OCI-LY7 (cell line): Measurements from ENCODE around the gene TCAP. TPM values are rescaled to one million over a fixed set of nuclear protein-coding genes. Genes with fewer than 3 reads are reported as not detected.

ENCODE experiments used
- BruUV-seq: library from RNA; stranded (reverse); fragments of 400-500 nt; replicated peaks from 2 replicates; lab custom pipeline; 2021; lab: Mats Ljungman, UMichigan
- CTCF ChIA-PET: fragments of 300-600 bp; sonication (Branson Sonifier 250); formaldehyde crosslinking; loops from one replicate; lab custom pipeline; 2022; ENCODE audit warnings: antibody characterized with exemption; ENCODE audit not compliant: unreplicated experiment; lab: Charles Lee
- POLR2A ChIA-PET: fragments of 300-600 bp; sonication (Branson Sonifier 250); formaldehyde crosslinking; loops from one replicate; lab custom pipeline; 2022; ENCODE audit warnings: antibody characterized with exemption; lab: Charles Lee
- DNase-seq: peaks from one replicate; pipeline ENCODE4 v3.0.0-alpha.2; 2015; ENCODE audit warnings: low spot score
- H2AFZ ChIP-seq: fragments of 200-600 bp; sonication (generic), shearing (Covaris generic); 2 replicates; pipeline ENCODE4 v1.6.1; 2014; ENCODE audit warnings: mild to moderate bottlenecking, antibody characterized with exemption, low read length, moderate library complexity
- H3K27ac ChIP-seq: fragments of 200-600 bp; sonication (generic); 2 replicates; pipeline ENCODE4 v1.5.1; 2014; ENCODE audit warnings: mixed run types, low read depth, mild to moderate bottlenecking, moderate library complexity, low read length, inconsistent platforms; ENCODE audit not compliant: poor library complexity, severe bottlenecking
- H3K36me3 ChIP-seq: fragments of 200-600 bp; sonication (generic); 2 replicates; pipeline ENCODE4 v1.6.1; 2014; ENCODE audit warnings: mild to moderate bottlenecking, antibody characterized with exemption, low read length, moderate library complexity, mixed read lengths; ENCODE audit not compliant: insufficient read depth
- H3K4me1 ChIP-seq: fragments of 200-600 bp; sonication (generic); 2 replicates; pipeline ENCODE4 v1.5.1; 2014; ENCODE audit warnings: mild to moderate bottlenecking, low read length; ENCODE audit not compliant: insufficient read depth, poor library complexity, severe bottlenecking
- H3K4me2 ChIP-seq: fragments of 200-600 bp; sonication (generic); 2 replicates; pipeline ENCODE4 v1.6.1; 2014; ENCODE audit warnings: mild to moderate bottlenecking, low read length
- H3K4me3 ChIP-seq: fragments of 200-600 bp; sonication (generic); 2 replicates; pipeline ENCODE4 v1.5.1; 2014; ENCODE audit warnings: mild to moderate bottlenecking, low read depth, low read length; ENCODE audit not compliant: poor library complexity, severe bottlenecking
- H3K79me2 ChIP-seq: fragments of 200-600 bp; sonication (generic); 2 replicates; pipeline ENCODE4 v1.6.1; 2016; ENCODE audit warnings: low read depth, mild to moderate bottlenecking, low read length, moderate library complexity, mixed read lengths; ENCODE audit not compliant: insufficient read depth
- H3K9me2 ChIP-seq: fragments of 200-600 bp; sonication (generic); 2 replicates; pipeline ENCODE4 v1.6.1; 2016; ENCODE audit warnings: mild to moderate bottlenecking, low read length, mixed read lengths; ENCODE audit not compliant: insufficient read depth
- H3K9me3 ChIP-seq: fragments of 200-600 bp; sonication (generic); 2 replicates; pipeline ENCODE4 v1.6.1; 2014; ENCODE audit warnings: mild to moderate bottlenecking, mixed run types, low read length, mixed read lengths
- H4K20me1 ChIP-seq: fragments of 200-600 bp; sonication (generic); 2 replicates; pipeline ENCODE4 v1.6.1; 2014; ENCODE audit warnings: mild to moderate bottlenecking, antibody characterized with exemption, low read length, moderate library complexity, mixed read lengths; ENCODE audit not compliant: insufficient read depth
- EZH2phosphoT487 ChIP-seq: fragments of 200-600 bp; sonication (generic); IDR thresholded peaks from 2 replicates; pipeline ENCODE4 v1.6.1; 2018; ENCODE audit warnings: low read depth, borderline replicate concordance, mild to moderate bottlenecking, mixed run types, antibody characterized with exemption, low read length, moderate library complexity, mixed read lengths
- intact Hi-C: fragments of 100-400 bp; cut with micrococcal nuclease; formaldehyde crosslinking; loops from one replicate; pipeline ENCODE4 v1.10.0; 2022; ENCODE audit not compliant: unreplicated experiment
- total RNA-seq, 2 experiments: library from RNA; depleted of rRNA in 1 of 2; stranded (reverse); fragments of >200 nt in 1 of 2; shearing (Covaris generic) in 1 of 2; gene quantifications; 2 replicates each; pipeline ENCODE4 v1.2.3, GENCODE V29; 2014 to 2022
- TF ChIP-seq, protein P1 (sequence below): fragments of 200-600 bp; sonication (generic); conservative IDR thresholded peaks from 2 replicates; pipeline ENCODE4 v1.5.1; 2014; ENCODE audit warnings: mild to moderate bottlenecking, antibody characterized with exemption, low read length, moderate library complexity, mixed read lengths

Gene TCAP
- total RNA-seq, 2 experiments from 2014 or later: 1.5 to 2.7 TPM

DNA sequence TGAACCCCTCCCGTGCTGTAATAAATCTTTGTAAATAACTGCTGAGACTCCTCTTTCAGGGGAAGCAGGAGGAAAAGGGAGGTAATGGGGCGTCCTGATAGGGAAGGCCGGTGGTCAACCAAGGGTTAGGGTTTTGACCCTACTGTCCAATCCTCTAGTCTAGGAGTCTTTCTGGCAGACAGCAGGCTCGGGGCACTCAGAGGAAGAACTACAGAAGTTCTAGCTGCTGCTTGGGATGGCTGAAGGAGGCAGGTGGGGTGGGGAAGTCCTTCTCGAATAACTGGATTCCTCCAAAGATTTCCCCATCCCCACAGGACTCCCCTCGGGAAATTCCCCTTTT is 28.6 kb upstream of the TCAP start:
- TF ChIP-seq, protein P1, sequence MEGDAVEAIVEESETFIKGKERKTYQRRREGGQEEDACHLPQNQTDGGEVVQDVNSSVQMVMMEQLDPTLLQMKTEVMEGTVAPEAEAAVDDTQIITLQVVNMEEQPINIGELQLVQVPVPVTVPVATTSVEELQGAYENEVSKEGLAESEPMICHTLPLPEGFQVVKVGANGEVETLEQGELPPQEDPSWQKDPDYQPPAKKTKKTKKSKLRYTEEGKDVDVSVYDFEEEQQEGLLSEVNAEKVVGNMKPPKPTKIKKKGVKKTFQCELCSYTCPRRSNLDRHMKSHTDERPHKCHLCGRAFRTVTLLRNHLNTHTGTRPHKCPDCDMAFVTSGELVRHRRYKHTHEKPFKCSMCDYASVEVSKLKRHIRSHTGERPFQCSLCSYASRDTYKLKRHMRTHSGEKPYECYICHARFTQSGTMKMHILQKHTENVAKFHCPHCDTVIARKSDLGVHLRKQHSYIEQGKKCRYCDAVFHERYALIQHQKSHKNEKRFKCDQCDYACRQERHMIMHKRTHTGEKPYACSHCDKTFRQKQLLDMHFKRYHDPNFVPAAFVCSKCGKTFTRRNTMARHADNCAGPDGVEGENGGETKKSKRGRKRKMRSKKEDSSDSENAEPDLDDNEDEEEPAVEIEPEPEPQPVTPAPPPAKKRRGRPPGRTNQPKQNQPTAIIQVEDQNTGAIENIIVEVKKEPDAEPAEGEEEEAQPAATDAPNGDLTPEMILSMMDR: no peak
- TF ChIP-seq EZH2phosphoT487: no peak
- H3K36me3 ChIP-seq: no peaks in the 10 kb centered on the region
- peak overlapping the region; percentile 29; the same call in 1 of the 2 replicates for H2AFZ ChIP-seq
- POLR2A ChIA-PET: no interaction called here
- peak overlapping the region; percentile 95 for H3K4me2 ChIP-seq
- H3K9me3 ChIP-seq: no peaks in the 10 kb centered on the region
- peak overlapping the region; percentile 53 for H3K27ac ChIP-seq
- H3K79me2 ChIP-seq: peaks cover 20% of the 10 kb centered on the region
- no peak for DNase-seq
- CTCF ChIA-PET: no interaction called here
- H4K20me1 ChIP-seq: peaks cover 8% of the 10 kb centered on the region; the same call in 1 of the 2 replicates
- intact Hi-C loops: no loop called here
- peak overlapping the region; percentile 77 for H3K4me3 ChIP-seq
- TSS peak; percentile 86 for BruUV-seq
- peaks cover 38% of the 10 kb centered on the region for H3K4me1 ChIP-seq
- H3K9me2 ChIP-seq: no peaks in the 10 kb centered on the region

DNA sequence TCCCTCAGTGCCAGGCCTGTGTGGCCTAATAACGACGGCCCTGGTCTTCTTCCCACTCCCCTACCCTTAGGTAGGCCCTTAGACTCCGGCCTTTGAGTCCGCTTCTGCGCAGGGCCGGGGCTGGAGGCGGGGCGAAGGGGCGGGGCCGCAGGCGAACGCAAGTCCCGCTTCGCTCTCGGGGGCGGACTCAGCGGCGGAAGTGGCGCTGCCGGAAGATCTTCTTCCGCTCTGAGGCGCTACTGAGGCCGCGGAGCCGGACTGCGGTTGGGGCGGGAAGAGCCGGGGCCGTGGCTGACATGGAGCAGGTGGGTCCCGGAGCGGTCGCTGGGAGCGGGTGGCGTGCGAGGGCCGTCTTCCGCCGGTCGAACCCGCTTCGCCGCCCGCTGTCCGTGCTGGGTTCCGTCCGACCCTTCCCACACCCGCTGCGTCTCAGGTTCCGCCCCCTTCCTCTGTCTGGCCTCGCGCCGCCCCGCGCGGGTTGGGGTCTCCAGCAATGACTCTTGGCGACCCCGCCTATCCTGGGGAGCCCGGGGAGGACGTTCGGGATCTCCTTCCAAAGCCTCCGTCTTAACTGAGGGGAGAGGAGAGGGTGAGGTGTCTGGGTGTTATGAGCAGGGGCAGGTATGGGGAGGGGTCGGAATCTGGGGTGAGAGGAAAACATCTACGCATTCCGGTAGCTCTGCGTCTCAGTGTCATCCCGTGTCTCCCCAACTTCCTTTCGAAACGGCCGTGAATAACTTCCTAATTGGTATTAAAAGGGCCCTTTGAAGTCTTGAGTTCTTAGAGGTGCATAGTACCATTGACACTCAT is 28.0 kb upstream of the TCAP start, which contains the start of gene STARD3:
Gene STARD3 (plus strand): TSS at position 218 of the 810 bp plus-strand sequence. CDS start 16,388 bp downstream, outside the sequence.
- Histone ChIP-seq H3K9me3 (no peaks in the 10 kb centered on the region), H3K79me2 (peaks cover 20% of the 10 kb centered on the region), H3K4me2 (peak within 1 kb of the TSS; percentile 95), H3K4me1 (peaks cover 34% of the 10 kb centered on the region), H3K9me2 (no peaks in the 10 kb centered on the region), H3K27ac (peak within 1 kb of the TSS; percentile 53), H4K20me1 (peaks cover 8% of the 10 kb centered on the region; the same call in 1 of the 2 replicates), H2AFZ (peak within 1 kb of the TSS; percentile 29; the same call in 1 of the 2 replicates), H3K36me3 (no peaks in the 10 kb centered on the region), H3K4me3 (peak within 1 kb of the TSS; percentile 77)
- intact Hi-C loops: loop anchor here (1.0 kb wide), 1 partner anchor 117 kb away; no protein-coding TSS in a partner anchor
- no TSS peak for BruUV-seq
- POLR2A ChIA-PET: interaction anchor here (0.6 to 1.3 kb wide), 3 partner anchors 9 to 1225 kb away, joined by 3 to 6 read pairs (median 6); partner anchors contain the start of gene PGAP3
- DNase-seq: peak; percentile 93
- TF ChIP-seq, protein P1: no peak
- TF ChIP-seq EZH2phosphoT487: no peak
- CTCF ChIA-PET: interaction anchor here (1.3 kb wide), 1 partner anchor 15 kb away, joined by 5 read pairs; no protein-coding TSS in a partner anchor
